ENCODE results near the gene URB1.
A peak's percentile ranks its signal among the peaks of the same experiment; 100 is the strongest.

The URB1 gene

GRCh38 chr21:32418146-32418545 is 25.3 kb upstream of the URB1 start:
- H3K9me3 ChIP-seq = no peaks in the 10 kb centered on the region
- DNase-seq = no peak
- no peak for TF ChIP-seq CTCF (IDR thresholded peaks at IDR 0.05; ENCODE audit: low read depth, low read length)
- peaks cover 12% of the 10 kb centered on the region for H3K27me3 ChIP-seq
- no peak overlapping the region for H3K4me3 ChIP-seq (ENCODE audit: low read depth, low read length)
- H3K36me3 ChIP-seq = no peaks in the 10 kb centered on the region
- H3K4me1 ChIP-seq = no peaks in the 10 kb centered on the region

GRCh38 chr21:32415451-32416398 is 22.9 kb upstream of the URB1 start:
- Histone ChIP-seq H3K4me1 (no peaks in the 10 kb centered on the region), H3K36me3 (no peaks in the 10 kb centered on the region), H3K4me3 (ENCODE audit: low read depth, low read length) (no peak overlapping the region), H3K9me3 (no peaks in the 10 kb centered on the region), H3K27me3 (peaks cover 37% of the 10 kb centered on the region)
- TF ChIP-seq CTCF (IDR thresholded peaks at IDR 0.05; ENCODE audit: low read depth, low read length) = no peak
- DNase-seq = no peak

GRCh38 chr21:32414579-32415358 is 22.0 kb upstream of the URB1 start:
- no peaks in the 10 kb centered on the region for H3K4me1 ChIP-seq

GRCh38 chr21:32413697-32414578 is 21.1 kb upstream of the URB1 start:
- H3K36me3 ChIP-seq = no peaks in the 10 kb centered on the region
- no peak for TF ChIP-seq CTCF (IDR thresholded peaks at IDR 0.05; ENCODE audit: low read depth, low read length)
- H3K4me3 ChIP-seq (ENCODE audit: low read depth, low read length) = no peak overlapping the region
- H3K27me3 ChIP-seq = peaks cover 47% of the 10 kb centered on the region
- DNase-seq = no peak
- no peaks in the 10 kb centered on the region for H3K4me1 ChIP-seq
- no peaks in the 10 kb centered on the region for H3K9me3 ChIP-seq

More at GRCh38 chr21:32414579-32415358, 22.0 kb upstream of the URB1 start:
- H3K27me3 ChIP-seq = peaks cover 46% of the 10 kb centered on the region
- no peak overlapping the region for H3K4me3 ChIP-seq (ENCODE audit: low read depth, low read length)
- H3K36me3 ChIP-seq = no peaks in the 10 kb centered on the region
- no peaks in the 10 kb centered on the region for H3K9me3 ChIP-seq
- peak; percentile 34 for TF ChIP-seq CTCF (IDR thresholded peaks at IDR 0.05; ENCODE audit: low read depth, low read length)
- no peak for DNase-seq

GRCh38 chr21:32413015-32413504 is 20.2 kb upstream of the URB1 start:
- H3K36me3 ChIP-seq = no peaks in the 10 kb centered on the region
- no peak overlapping the region for H3K4me3 ChIP-seq (ENCODE audit: low read depth, low read length)
- H3K4me1 ChIP-seq = no peaks in the 10 kb centered on the region
- H3K9me3 ChIP-seq = no peaks in the 10 kb centered on the region
- peaks cover 47% of the 10 kb centered on the region for H3K27me3 ChIP-seq
- DNase-seq = no peak
- TF ChIP-seq CTCF (IDR thresholded peaks at IDR 0.05; ENCODE audit: low read depth, low read length) = no peak

All from BE2C (cell line).